ENCODE data around the gene LGR5.

The LGR5 gene, protein sequence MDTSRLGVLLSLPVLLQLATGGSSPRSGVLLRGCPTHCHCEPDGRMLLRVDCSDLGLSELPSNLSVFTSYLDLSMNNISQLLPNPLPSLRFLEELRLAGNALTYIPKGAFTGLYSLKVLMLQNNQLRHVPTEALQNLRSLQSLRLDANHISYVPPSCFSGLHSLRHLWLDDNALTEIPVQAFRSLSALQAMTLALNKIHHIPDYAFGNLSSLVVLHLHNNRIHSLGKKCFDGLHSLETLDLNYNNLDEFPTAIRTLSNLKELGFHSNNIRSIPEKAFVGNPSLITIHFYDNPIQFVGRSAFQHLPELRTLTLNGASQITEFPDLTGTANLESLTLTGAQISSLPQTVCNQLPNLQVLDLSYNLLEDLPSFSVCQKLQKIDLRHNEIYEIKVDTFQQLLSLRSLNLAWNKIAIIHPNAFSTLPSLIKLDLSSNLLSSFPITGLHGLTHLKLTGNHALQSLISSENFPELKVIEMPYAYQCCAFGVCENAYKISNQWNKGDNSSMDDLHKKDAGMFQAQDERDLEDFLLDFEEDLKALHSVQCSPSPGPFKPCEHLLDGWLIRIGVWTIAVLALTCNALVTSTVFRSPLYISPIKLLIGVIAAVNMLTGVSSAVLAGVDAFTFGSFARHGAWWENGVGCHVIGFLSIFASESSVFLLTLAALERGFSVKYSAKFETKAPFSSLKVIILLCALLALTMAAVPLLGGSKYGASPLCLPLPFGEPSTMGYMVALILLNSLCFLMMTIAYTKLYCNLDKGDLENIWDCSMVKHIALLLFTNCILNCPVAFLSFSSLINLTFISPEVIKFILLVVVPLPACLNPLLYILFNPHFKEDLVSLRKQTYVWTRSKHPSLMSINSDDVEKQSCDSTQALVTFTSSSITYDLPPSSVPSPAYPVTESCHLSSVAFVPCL

DNA sequence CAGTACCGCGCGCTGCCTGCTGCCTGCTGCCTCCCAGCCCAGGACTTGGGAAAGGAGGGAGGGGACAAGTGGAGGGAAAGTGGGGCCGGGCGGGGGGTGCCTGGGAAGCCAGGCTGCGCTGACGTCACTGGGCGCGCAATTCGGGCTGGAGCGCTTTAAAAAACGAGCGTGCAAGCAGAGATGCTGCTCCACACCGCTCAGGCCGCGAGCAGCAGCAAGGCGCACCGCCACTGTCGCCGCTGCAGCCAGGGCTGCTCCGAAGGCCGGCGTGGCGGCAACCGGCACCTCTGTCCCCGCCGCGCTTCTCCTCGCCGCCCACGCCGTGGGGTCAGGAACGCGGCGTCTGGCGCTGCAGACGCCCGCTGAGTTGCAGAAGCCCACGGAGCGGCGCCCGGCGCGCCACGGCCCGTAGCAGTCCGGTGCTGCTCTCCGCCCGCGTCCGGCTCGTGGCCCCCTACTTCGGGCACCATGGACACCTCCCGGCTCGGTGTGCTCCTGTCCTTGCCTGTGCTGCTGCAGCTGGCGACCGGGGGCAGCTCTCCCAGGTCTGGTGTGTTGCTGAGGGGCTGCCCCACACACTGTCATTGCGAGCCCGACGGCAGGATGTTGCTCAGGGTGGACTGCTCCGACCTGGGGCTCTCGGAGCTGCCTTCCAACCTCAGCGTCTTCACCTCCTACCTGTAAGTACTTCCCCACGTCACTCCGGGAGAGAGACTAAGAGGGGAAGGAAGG lies at the start of gene LGR5:
Gene LGR5, plus strand, starts transcription at position 186 of the 732 bp plus-strand sequence. Its CDS starts 283 bp downstream, at position 469.
- DNase-seq, result peak; percentile 31

DNA sequence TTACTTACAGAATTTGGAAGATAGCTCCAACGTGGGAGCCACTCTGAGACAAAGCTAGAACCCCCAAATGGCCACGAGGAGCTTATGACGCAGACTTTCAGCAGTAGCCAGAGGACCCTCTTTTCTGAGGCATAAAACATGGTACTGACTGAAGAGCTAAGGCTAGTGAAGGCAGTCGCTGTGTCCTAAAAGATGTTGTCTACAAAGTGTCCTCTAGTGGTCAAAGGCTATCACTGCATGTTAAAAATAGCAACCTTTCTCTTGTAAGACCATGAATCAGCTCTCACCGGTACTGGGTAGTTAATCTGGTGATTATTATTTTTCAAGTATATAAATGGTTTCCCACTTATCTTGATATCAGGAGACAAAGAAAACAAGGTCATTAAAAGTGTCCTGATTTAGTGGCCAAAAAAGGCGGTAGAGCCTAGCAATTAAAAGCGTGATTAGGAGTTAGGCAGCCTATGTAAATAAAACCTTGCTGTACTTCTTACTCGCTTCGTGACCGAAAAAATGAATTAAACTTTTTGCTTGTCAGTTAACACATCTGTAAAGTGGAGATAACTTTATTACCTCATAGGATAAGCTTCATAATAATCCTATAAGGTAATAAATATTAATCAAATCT lies 47.0 kb upstream of the LGR5 start:
- DNase-seq, result peak; percentile 79

DNA sequence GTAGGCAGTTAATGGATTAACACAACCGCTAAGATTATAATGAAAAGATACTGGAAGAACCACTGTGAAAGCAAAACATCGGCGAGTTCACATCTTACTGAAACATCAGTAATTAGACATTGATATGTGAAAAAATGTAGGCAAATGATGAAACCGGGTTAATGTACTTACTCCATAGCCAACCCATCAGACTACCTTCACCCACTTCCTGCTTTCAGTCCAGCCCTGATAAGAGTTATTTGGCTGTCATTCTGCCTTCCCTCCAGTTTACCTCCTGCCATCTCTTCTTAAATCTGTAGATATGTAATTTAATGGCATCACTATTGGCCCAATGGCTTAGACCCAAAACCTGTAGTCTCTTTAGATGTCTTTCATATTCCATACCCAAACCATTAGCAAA lies 46.0 kb upstream of the LGR5 start:
- DNase-seq, result no peak

DNA sequence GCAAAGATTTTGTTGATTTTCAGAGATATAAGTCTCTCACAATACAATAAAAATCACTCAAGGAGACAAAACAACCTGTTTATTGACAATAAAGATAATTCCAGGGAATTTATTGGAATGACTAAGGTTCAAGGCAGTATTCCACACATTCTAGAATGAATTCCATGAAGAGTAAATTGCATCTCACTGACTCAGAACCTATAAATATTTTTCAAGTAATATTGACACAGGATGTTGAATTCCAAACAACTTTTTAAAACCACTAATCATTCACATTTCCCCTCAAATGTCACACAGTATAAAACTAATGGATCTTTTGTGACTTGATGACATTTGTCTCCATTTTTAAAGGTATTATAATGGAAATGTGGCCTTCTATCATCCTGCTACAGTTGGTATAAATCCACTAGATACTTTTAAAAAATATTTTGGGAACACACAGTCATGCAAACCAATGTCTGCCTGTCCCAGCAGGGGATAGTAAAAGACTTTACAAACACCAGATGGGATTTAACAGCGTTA lies 42.1 kb upstream of the LGR5 start:
- DNase-seq, result peak; percentile 94

DNA sequence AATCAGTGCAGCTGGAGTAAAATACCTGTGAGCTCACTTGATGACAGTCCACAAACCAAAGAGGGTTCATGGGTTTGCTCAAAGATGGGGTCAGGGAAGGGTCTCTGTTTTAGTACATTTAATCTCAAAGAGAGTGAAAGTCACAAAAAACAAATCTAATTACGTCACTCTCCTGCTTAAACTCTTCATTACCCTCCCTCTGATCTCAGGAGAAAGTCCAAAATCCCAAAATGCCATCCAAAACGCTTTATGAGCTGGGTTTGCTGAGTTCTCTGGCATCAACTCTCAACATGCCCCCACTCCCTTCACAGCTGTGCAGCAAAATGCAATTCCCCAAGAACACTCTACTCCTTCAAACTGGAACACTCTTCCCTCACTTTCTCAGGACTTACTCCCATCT lies 40.4 kb upstream of the LGR5 start:
- no peak for DNase-seq

DNA sequence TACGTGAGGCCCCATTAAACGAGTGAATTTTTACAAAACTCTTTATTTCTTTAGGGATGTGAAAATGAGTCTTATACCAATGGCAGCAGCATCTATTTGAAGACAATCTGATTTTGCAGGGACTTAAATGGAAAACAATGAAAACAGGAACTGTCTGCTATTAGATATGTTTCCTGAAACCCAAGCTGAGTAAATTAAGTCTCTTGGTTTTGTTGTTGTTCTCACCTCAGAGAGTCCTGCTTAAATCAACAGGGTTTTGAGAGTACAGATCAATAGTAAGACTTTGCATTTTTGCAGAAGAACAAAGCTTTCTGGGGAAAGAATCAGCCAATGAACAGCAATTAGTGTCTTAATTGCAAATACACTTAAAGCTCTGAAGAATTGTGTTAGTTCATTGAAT lies 39.1 kb upstream of the LGR5 start:
- DNase-seq, result no peak

DNA sequence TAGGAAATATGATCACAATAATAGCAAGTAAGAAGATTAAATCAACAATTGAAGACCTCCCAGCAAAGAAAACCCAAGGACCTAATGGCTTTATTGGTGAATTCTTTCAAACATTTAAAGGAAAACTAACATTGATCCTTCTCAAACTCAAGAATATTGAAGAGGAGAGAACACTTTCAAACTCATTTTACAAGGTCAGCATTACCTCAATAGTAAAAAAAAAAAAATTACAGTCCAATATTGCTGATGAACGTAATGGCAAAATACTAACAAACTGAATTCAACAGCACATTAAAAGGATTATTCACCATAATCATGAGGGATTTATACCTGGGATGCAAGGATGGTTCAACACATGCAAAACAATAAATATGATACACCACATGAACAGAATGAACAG lies 33.7 kb upstream of the LGR5 start:
- DNase-seq, result no peak

DNA sequence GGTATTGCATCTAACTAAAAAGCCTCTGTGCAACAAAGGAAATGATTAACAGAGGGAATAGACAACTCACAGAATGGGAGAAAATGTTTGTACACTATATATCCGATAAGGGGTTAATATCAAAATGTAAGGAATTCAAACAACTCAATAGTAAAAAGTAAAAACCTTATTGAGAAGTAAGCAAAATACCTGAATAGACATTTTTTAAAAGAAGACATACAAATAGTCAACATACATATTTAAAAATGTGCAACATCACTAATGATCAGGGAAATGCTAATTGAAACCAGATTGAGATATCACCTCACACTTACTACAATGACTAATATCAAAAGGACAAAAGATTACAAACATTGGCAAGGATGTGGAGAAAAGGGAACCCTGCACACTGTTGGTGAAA lies 31.9 kb upstream of the LGR5 start:
- no peak for DNase-seq

DNA sequence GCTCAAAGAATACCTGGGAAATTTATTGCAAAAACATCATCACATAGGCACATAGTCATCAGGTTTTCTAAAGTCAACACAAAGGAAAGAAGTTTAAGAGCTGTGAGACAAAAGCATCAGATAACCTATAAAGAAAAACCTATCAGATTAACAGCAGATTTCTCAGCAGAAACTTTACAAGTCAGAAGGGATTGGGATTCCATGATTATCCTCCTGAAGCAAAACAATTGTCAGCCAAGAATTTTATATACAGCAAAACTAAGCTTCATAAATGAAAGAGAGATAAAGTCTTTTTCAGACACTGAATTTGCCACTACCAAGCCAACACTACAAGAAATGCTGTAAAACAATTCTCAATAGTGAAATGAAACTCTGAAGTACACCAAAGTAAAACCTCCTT lies 28.8 kb upstream of the LGR5 start:
- DNase-seq, result no peak

DNA sequence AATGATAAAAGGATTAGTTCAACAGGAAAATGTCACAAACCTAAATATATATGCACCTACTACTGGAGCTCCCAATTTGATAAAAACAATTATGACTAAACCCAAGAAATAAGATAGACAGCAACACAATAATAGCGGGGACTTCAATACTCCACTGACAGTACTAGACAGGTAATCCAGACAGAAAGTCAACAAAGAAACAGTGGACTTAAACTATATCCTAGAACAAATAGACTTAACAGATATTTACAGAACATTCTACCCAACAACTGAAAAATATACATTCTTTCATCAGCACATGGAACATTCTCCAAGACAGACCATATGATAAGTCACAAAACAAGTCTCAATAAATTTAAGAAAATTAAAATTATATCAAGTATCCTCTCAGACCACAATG lies 28.0 kb upstream of the LGR5 start:
- DNase-seq, result no peak

DNA sequence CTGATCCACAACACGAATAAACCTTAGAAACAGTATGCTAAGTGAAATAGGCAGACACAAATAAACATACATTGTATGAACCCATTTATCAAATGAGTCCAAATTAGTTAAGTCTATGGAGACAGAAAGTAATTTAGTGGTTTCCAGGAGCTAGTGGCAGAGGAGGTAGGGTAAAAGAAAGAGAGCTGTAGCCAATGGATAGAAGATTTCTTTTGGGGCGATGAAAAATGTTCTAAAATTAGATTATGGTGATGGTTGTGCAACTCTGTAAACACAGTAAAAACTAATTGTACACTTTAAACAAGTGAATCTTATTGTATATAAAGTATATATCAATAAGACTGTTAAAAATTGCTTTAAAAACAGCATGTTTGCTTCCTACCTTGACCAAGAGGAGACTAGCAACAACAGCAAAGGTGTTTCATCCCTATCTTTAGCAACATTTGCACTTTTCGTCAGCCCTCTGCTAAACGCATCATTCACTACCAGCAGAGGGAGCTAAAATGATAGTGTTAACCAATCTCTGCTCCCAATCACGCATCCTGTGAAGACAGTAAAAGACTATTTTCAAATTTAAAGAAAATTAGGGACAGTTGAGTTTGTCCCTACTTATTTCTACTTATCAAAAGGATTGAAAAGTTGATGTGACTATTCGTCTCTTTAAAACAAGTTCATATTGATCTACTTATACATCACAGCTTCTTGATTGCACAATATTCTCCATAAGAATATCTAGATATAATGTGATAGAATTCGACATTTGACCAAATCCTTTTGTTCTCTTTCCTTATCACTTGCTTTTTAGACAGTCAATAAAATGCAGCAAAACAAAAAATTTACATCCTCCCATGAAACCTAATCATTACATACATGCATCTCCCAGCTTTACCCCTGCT lies 24.0 kb upstream of the LGR5 start:
- peak; percentile 62 for DNase-seq

DNA sequence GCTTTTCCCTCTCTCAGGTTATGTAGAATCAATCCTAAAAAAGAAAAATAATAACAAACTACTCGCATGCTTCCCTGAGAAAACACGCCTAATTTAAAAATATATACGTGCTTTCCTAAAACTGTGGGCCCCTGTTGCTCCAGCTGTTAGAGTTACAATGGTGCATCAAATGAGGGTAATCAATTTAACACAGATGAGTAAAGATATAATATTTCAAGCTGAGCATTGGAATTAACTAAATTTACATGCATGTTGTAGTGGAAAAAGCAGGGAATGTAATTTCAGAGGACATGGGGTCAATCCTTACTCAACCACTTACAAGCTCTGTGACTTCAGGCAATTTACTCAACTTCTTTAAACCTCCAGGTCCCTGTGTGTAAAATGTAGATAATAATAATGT lies 22.4 kb upstream of the LGR5 start:
- no peak for DNase-seq

DNA sequence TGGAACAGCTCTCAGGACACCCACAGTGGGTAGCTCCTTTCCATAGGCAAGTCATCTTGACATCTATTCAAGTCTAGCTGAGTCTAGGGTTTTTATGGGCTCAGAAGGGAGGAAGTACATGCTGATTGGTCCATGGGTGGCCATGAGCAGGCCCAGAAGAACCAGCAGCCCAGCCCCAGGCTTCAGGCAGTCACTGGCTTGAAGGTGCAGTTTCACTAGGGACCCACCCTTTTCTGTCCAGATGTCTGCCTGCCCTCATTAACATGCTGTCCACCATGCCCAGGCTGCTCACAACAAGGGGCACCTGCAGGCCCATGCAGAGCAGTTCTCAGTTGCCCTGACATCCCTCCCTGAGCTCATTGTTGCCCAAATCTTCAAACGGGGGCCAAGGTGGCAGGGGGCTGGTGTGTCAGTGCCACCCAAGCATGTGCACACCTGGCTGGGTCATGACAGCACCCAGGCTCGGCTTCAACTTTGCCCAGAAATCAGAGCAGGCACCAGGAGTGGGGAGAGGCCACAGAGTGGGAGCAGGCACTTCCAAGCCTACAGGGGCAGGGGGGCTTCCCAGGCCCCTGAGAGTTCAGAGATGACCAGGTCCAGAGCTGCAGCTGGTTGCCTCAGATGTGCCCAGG lies 18.7 kb upstream of the LGR5 start:
- no peak for DNase-seq

DNA sequence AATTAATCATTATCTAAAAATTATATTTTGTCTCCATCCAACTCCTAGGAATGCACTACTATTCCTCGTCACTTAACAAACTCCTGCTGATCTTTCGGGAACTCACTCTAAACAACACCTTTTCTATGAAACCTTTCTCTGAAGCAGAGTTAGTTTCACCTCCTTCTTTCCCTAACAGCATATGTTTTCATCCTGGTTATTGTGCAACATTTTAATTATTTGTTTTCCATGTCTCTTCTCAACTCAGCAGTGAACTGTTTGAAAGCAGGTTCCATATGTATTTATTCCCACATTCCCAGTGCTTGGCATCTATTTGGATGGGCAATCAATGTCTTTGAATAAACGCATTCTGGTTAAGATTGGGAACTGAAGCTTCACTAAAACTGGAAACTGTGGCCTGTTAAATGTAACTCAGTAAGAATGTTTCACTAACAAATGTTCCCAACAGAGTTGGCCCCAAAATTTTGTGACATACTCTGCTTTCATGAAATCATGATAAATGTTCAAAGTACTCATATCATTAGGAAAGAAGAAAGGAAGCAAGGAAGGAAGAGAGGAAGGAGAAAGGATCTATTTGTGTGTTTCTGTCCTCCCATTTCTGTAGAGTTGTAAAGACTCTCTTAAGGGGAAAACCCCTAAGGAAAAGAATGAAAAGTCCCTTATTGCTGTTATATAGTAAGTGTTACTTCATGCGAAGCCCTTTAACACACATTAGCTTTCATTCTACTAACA lies 13.9 kb upstream of the LGR5 start:
- DNase-seq, result no peak

DNA sequence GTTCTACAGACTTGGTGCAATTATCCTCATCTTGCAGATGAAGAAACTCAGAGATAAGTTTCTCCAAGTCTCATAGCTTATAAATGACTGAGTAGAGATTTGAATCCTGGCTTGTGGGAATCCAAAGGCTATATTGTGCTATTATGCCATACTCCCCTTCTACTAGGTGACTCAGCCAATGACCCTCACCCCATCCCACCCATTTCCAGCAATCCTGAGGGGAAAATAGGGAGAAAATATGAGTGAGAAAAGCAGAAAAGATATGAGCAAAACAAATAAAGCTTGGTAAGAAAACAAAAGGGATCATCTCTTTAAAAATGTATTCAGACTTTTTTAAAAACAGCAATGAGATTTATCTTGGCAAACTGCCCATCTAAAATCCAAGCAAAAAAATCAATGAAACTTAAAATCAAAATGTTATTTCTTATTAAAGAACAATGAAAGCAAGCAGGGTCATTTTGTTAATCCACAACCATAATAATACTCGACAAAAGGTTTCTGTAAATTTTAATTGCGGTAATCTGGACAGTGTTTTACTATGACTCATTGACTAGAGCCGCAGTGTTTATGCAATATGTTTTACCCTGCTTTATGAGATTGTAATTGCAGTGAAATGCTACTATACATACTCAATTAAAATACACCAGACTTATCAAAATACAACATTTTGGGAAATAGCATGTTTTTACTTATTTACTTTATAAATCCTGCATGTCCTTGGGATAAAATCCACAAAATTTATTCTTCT lies 13.1 kb upstream of the LGR5 start:
- no peak for DNase-seq

DNA sequence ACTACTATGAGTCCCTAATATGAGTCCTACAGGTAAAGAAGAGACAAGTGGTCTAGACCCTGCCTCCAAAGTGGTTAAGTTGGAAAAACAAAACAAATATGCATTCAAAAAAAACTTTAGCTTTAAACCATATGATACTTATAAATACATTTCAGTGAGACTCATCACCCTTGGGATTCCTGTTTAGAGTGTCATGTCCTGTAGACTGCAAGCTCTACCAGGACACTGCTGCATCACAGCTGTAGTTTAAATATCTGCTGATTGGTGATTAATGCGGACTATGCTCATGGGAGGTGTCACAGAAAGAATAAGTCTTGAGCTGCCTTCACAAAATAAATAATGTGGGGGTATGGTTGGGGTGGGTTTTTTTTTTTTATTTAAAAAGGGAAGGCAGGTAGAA lies 8.8 kb upstream of the LGR5 start:
- DNase-seq, result peak; percentile 31

DNA sequence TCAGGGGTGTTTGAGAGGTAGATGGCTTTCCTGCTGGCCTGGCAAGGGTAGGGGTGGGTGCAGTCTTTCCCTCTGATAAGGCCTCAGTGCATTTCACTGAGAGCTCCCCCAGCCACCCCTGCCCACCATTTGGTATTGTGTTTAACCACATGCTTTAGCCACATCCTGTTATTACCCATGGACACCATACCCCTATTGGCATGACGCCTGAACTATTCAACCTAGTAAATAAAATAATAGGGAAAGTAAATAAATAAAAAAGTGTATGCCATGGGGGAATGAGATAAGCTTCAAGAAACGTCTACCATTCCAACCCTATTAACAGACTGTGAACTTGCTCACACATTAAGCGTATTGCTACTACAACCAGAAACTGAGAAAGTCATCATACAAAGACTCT lies 7.6 kb upstream of the LGR5 start:
- no peak for DNase-seq

DNA sequence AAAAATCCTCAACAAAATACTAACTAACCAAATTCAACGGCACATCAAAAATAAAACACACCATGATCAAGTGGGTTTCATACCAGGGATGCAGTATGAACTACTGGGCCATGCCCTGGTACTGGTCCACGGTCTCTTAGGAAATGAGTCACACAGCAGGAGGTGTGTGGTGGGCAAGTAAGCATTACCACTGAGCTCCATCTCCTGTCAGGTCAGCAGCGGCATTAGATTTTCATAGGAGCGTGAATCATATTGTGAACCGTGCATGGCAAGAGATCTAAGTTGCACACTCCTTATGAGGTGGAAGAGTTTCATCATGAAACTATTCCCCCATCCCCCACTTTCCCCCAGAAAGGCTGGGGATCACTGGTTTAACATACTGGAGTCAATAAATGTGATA lies 6.7 kb upstream of the LGR5 start:
- DNase-seq, result no peak

DNA sequence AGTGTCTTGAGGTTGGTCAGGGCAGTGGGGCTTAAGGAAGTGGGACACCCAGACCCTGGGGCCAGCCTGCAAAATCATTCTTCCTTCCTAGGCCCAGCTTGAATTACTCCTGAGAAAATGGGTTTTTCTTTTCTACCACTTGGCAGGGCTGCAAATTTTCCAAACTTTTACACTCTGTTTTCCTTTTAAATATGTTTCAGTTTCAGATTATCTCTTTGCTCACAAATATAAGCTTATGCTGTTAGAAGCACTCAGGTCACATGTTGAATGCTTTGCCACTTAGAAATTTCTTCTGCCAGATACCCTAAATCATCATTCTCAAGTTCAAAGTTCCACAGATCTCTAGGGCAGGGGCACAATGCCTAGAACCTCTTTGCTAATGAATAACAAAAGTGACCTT lies 2.9 kb upstream of the LGR5 start:
- DNase-seq, result no peak

Data from fibroblast of upper back skin (primary cell).